HTR-8/SVneo (cell line): ENCODE data around the gene SEMA3C.
A peak's percentile ranks its signal among the peaks of the same experiment; 100 is the strongest.

Source experiments
- DNase-seq: peaks from one replicate; pipeline ENCODE4 v3.0.0; 2011; ENCODE audit warnings: low spot score, mixed read lengths; ENCODE audit not compliant: insufficient read length
- FAIRE-seq: peaks from 2 replicates; lab custom pipeline; 2011; peaks lifted over from hg19 to GRCh38; lab: Jason Lieb, UNC

SEMA3C gene

DNA sequence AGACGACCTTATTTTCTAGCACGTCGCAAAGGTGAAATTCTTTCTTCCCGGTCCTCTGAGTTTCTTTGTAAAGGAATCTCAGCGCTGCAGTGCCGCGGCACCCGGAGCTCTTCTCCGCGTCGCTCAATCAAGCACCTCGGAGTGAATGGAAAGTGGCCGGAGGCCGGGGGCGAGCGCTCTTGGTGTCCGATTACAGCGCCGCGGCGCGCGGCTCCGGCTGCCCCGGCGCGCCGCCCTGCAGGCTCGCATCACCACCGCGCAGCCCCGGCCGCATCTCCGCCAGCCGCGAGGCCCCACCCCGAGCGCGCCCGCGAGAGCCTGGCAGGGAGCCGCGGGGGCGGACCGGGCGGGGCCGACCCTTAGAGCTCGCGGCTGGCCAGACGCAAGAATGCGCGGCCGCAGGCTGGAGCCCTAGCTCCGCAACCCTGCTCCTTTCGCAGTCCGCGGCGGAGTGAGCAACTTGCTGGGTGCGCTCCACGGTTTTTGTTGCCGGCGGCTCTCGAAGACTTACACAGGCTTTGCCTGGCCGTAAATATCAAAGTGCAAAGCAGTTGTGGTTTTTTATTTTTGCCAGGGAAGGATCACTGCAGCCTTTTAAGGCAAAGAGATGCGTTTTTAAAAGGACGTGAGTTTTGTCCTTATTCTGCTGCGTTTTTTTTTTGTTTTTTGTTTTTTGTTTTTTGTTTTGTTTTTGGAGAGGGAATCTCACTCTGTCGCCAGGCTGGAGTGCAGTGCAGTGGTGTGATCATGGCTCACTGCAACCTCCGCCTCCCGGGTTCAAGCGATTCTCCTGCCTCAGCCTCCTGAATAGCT, at the start of gene SEMA3C:
Gene SEMA3C (minus strand): TSS at position 143 of the 813 bp plus-strand sequence. CDS start 2,270 bp downstream, outside the sequence.
- FAIRE-seq (no peak), DNase-seq (peak; percentile 59)

DNA sequence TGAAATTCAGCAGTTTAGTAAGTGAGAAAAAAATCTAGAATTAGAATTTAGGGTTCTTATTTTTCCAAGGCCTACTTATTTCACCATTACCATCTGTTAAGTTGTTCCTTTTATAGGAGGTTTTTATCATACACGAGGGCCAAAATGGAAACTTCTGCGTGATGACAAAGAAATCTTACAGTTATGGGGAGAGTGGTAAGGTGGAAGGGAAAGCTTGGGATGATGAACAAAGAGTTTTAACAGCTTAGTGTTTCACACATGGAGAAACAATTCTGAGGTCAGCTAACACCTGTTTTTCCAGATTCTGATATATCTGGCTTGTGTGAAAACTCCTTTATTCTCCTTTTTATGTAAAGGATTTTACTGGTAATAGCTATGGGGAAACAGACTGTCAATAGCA, 49.8 kb upstream of the SEMA3C start:
- no peak for DNase-seq
- no peak for FAIRE-seq

DNA sequence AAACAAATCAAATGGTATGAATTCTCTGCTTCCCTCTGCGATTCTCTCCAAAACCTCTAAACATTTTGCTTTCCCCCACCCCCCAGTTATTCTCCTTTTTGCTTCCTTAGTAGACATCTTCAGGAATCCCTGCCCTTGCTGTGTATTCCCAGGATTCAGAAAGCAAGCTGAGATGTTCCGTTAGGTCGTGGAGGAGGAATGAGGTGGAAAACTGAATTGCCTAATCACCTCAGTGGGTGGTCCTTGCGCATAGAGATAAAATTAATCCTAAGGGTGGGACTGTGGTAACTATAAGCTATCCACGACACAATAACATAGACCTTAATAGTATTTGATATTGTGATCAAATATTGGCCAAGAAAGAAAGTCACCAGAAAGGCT, 49.1 kb upstream of the SEMA3C start:
- DNase-seq: no peak
- no peak for FAIRE-seq

DNA sequence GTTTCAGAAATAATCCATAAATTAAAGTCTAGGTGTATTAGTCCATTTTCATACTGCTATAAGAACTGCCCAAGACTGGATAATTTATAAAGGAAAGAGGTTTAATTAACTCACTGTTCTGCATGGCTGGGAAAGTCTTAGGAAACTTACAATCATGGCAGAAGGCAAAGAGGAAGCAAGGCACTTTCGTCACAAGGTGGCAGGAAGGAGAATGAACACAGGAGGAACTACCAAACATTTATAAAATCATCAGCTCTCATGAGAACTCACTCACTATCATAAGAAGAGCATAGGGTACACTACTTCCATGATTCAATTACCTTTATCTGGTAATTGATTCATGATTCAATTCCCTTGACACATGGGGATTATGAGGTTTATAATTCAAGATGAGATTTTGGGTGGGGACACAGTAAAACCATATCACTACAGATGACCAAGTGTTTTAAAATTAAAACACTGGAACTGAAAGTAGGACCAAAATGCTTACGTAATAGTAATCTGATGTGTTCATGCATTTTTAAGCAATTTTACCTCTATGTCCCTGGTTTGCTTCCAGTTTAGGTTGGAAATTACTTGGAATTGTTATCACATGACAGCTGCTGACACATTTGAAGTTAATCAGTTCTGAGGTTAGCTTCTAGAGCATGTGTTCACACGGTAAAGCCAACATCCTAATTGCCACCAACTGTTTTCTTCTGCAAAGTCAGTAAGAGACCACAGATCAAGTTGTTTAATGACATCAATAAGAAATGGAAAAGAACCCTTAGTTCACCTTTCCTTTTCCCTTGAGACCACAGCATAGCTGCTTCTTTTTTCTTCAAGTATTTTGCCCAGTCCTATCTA, 48.4 kb upstream of the SEMA3C start:
- FAIRE-seq (no peak), DNase-seq (no peak)

DNA sequence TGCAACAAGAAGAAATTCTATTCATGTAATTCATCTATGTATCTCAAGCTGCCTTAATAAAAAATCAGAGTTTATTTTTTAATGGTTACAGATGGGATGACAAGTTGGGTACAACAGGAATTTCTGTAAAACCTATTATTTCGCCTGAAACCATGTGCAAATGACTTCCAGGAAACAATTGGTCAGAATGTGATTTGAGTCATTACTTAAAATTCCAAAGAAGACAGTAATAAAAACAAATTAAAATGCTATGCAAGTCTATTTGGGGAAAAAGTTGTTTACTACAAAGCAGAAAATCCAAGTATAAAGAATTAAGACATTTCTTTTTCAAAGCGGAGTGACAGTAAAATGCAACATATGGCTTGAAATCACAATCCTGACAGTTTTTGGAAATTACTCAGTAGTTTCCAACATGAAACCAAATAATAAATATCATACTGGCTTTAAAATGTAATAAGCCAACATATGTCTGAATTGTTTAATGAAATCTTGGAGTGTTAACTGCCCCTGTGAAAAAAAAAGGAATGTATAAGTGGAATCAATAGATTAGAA, 41.5 kb upstream of the SEMA3C start:
- DNase-seq (no peak), FAIRE-seq (no peak)

DNA sequence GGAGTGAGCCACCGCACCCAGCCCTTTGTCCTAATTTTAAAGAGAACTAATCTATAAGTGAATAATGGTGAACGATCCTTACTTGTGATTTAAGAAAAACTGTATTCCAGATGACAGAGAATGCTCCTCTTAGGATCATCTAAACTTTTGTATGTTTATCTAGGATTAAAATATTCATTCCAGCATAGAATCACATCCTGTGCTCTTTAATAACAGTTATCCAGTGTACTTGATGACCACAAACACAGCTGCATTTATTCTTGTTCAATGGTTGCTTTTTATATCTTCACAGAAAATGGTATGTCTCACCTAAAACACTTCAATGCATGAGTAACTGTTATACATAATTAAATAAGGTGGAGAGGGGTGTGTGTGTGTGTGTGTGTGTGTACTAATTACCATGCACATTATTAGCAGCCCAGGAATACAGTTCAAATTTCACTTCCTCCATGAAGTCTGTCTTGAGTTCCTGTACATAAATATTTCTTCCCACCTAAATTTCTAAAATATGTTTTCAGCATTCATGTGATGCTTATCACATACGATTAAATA, 38.5 kb upstream of the SEMA3C start:
- no peak for FAIRE-seq
- DNase-seq: no peak

DNA sequence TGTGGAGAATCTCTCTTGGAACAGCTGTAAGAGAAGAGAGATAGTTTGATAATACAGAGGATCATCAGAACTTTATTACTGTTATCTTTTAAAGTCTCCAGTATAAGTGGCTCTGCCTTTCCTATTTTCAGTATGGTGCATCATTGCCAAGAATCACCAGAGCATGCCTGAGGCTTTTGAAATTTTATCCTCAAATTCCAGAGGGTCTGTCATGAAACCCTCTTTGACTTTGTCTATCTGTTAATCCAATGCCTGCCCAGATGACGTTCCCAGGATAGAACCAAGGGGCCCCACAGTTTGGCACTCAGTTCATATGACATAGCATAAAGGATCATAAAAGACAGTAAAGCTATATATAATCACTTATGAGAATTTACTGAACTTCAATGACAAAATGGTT, 35.3 kb upstream of the SEMA3C start:
- DNase-seq (no peak), FAIRE-seq (no peak)

DNA sequence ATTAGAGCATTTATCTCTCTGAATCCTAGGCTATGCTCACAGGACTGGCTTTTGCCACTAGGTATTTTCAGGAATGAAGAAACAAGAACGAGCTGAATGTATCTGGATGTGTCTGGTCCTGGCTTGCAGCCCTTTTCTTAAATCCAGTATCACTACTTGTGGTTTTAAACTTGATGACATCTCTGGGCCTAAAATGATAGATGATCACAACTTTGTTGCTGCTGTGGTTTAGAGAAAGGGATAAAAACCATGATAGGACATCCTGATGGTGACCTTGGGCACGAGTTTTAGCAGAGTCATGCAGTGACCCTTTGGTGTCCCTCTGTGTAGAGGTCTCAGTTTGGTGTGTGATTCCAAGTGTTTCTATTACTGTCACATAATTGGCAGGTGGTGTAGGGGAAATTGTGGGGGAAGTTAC, 31.7 kb upstream of the SEMA3C start:
- FAIRE-seq: no peak

DNA sequence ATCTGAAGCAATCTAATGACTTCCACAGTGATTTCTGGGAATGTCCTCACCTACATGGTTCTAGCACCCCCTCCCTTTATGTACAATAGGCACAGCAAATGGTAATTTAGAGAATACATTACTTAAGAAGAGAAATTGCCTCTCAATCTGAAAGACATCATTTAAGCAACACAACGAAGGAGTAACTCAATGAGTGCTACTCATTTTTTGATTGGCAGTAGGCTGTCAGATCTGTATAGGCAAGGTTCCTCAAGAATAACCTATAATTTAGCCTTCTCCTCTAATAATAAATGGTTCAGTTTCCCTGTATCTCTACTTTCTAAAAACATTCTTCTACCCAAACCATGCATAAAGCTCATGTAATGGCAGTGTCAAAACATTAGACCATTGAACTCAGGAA, 30.6 kb upstream of the SEMA3C start:
- FAIRE-seq (no peak), DNase-seq (no peak)

More for the DNA sequence above, 31.7 kb upstream of the SEMA3C start:
- no peak for DNase-seq

DNA sequence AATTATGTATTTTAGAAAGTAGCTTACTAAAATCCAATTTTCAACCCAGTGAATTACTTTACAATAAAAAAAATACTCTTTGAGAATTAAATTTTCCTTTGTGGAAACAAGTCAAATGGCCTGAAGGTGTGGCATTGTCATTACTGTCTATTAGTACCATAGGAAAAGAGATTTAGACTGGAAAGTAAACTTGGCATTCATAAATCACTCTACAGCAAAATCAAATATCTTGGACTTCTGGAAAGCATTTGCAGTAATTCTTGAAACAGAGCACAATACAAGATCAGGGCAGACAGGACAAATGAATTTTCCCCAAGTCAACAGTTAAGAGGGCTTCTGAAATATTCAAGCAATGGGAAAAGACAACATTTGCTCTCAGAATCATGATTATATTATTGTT, 28.0 kb upstream of the SEMA3C start:
- DNase-seq (no peak), FAIRE-seq (no peak)

DNA sequence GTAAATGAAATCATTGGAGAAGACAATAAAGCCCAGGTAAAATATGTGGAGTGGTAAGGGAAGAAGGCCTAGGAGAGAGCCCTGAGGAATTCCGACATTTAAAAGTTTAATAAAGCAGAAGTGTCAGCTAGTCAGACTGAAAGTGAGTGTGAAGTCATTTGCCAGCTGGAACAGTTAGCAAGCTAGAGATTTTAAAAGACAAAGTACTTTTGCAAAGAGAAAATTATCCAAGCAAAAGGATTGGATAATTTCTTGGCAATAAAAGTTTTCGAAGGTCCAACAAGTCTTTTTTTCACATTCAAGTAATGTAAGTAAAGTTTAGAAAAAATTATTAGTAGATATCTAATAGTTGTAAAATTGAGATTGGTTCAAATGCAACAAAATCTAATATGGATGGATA, 27.1 kb upstream of the SEMA3C start:
- FAIRE-seq: no peak
- DNase-seq: no peak

DNA sequence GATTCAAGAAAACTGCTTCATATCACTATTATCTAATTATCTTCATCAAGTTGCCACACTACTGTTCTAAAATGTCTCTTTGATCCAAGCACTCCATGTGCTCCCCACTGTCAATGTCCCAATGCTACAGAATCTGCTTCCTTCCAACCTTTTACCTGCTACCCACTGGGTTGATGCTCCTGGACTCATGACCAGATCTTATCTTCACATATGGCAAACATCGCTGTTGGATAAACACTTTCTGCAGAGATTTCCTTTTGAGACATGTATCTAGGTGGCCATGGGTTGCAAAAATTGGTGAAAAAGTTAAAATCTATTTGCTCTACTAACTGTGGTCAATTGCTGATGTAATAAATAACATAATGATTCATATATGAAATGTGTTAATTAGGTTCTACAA, 24.5 kb upstream of the SEMA3C start:
- DNase-seq (no peak), FAIRE-seq (no peak)

DNA sequence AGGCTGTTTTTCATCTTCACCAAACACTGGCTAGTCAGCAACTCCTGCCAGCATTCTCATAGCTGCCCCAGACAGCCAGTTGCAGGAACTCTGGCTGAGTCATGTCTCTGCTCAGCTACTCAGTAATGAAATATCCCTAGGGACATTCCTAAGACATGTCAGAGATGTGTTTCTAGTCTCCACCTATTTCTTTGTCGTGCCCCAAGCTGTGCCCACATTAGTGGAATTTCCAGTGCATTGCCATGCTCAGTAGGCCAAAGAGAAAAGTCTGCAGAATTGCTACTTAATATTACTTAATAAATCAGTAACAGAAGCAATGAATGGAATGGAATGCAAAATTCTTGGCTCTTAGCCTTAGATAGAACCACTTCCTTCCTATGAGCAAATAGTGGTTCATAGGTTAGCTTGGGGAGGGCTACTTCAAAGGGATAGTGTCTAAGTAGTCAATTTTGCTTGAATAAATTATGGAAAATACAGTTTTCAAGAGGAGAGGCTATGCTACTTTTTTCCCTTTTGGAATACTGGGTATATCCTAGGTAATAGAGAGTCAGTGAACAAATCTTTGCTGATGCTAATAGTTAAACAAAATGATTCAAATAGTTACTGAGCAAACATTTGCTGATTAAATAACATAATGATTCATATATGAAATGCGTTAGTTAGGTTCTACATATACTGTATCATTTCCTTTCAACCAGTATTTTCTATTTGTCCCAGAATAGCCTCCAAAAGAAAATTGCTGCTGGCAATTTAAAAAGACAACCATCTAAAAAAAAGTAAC, 23.6 kb upstream of the SEMA3C start:
- FAIRE-seq (no peak), DNase-seq (peak; percentile 79)

DNA sequence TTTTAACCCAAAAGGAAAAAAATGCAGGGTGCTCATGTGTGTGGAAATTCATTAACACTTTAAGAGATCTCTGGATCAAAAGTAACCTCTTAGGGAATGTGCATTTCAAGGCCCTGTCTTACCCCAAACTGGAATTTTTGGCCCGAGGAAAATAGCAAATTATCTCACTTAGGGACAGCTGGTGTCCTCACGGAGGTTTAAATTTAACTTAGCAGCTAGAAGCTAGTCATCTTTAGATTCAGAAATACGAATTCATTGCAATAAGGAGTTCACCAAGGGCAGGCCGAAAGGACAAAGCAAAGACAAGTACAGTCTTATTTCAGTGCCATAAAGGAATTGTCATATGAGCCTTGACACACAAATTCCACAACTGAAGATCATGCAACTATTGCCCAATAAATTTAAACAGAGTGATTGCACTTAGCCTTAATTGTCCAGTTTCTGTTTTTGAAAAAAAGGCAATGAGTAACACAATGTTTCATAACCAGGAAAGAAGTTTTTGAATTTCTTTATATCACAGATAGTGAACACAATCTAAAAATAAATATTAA, 22.4 kb upstream of the SEMA3C start:
- DNase-seq (no peak), FAIRE-seq (no peak)

DNA sequence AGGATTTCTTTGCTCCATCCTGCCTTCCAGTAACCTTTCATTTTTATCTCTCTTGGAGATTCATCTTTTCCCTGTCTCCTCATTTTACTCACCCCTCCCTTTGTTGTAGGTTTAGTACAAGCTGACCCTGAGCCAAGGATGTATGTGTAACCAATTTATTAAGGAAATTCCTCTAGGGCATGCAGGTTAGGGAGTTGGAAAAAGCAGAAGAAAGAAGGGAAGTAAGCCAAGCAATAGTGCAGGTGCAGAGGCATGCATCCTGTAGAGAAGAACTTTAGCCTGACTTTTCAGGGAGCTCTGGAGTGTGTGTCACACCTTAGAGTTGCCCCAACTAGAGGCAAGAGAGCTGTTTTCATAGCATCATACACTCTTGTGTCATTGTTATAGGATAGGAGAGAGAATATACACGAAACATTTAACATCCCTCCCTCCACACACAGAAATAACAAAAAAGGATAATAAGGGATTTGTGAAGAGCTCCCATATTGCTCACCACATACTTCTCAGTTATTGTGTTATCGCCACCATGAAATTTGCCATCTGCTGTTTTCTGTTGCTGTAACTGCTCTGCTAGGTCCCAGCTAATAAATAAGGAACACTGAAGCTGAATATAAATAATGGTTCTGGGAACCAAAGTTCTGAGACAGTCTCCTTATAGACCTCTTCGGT, 21.8 kb upstream of the SEMA3C start:
- DNase-seq (no peak), FAIRE-seq (no peak)

DNA sequence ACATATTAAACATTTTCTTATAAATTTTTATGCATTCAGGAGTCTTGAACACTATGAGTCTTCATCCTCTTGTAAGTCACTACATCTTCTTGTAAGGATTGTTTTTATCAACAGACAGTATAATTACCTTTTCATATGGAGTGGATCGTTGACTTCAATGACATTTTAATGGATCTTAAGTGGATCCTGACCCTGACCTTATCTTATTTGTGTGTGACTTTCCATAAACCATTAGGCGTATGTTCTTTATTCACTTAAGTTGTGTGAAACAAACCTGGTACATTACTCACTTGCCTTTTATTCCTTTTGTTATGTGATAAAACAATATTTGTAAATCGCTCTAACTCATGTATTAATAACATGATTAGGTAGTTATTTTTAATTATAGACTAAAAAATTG, 18.5 kb upstream of the SEMA3C start:
- FAIRE-seq (no peak), DNase-seq (no peak)

DNA sequence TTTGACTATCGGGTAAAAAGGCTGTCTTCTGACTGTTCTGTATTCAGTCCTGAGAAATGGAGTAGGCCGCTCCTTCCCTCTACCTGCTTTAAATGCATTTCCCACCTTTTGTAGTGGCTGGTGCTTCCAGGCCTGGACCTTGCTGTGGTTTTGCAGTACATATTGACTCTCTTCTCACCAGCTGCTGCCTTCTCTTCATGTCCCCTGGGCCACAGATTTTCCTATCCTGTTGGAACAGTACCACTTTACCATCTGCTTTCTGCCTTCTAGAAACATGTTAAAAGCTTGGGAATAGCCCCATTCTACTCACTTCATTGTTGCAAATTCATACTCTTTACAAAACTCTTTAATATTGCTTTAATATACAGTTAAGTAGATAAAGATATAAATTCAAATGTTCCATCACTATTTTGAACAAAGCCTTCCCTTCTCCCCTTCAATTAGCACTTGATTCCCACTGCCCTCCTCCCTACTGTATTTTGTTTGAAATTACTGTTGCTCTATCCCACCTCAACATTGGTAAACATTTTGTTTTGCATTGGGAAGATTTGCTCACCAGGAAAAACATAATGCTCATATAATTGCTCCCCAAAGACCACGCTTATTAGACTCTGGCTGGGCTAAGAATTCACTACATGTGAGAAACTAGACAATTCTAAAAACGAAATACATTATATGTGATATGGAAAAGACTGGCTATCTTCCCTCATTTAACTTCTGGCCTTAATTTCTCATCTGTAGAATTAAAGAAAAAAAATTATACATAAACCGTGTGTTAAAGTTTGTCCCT, 17.3 kb upstream of the SEMA3C start:
- DNase-seq: no peak
- no peak for FAIRE-seq

DNA sequence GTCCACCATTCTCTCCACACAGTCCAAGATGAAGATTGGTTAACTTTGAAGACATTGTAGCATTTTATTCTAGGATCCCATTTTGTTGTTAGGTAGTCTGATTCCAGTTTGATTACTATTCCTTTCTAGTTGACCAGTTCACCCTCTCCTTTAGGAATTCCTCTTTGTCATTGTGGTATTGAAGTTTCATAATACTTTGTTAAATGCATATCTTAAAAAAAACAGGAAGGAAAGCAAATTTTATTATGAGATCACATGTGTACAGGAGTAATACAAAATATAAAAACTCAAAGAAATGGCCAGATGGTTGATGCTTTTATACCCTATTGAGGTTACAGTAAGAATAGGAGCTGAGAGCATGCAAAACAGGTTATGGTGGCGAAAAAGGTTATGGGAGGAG, 15.5 kb upstream of the SEMA3C start:
- no peak for FAIRE-seq
- DNase-seq: no peak

DNA sequence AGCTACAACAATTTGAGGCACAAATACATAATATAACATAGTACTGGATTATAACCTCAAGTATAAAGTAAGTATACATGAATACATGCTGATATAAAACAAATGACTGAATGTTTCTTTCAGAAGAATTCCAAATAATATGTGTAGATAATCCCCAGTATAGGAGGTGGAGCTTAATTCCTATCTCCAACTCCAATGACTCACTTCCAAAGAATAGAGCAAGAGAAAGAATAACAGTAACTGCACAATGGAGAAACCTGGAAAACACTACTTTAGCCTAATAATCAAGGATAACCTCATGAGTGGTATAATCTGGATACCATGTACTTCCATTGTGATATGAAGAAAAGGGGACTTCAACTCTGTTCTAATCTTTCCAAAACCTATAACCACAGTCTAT, 13.7 kb upstream of the SEMA3C start:
- FAIRE-seq: no peak
- DNase-seq: no peak
